HepG2 (cell line): Measurements from ENCODE around the gene ING1. TPM values are rescaled to one million over a fixed set of nuclear protein-coding genes. Genes with fewer than 3 reads are reported as not detected.

Source experiments
- ATAC-seq: fragments of 200-7000 bp; cut with Tn5 transposase; 3 replicates; pipeline ENCODE4 v1.9.1; 2020; ENCODE audit warnings: mild to moderate bottlenecking, moderate library complexity
- BruUV-seq: library from RNA; stranded (reverse); fragments of 400-500 nt; replicated peaks from 2 replicates; lab custom pipeline; 2021; lab: Mats Ljungman, UMichigan
- CTCF ChIA-PET: fragments of 300-600 bp; formaldehyde crosslinking; extraction: SDS; loops from one replicate; lab custom pipeline; 2021; ENCODE audit warnings: low total read pairs, inconsistent platforms, low intra/inter-chr PET ratio; lab: Yijun Ruan, JAX
- POLR2A ChIA-PET: fragments of 350-600 bp; sonication (Branson Sonifier 250); formaldehyde crosslinking; loops from one replicate; lab custom pipeline; 2020; ENCODE audit warnings: antibody characterized with exemption, inconsistent platforms; lab: Yijun Ruan, JAX
- DNase-seq: peaks from one replicate; pipeline ENCODE4 v3.0.0-alpha.2; 2015; ENCODE audit warnings: low spot score
- FAIRE-seq: peaks from 3 replicates; lab custom pipeline; 2011; peaks lifted over from hg19 to GRCh38; lab: Jason Lieb, UNC
- H2AFZ ChIP-seq: one replicate; pipeline ENCODE4 v1.6.1; 2011; ENCODE audit warnings: low read length, inconsistent platforms
- H3K27ac ChIP-seq: fragments of 300-600 bp; 3 replicates; pipeline ENCODE4 v1.8.0; 2011; ENCODE audit warnings: mixed run types, mild to moderate bottlenecking, mixed read lengths, low read length, inconsistent platforms; ENCODE audit not compliant: insufficient read depth; ENCODE audit errors: extremely low read length
- H3K27me3 ChIP-seq, 2 experiments: fragments of 200-600 bp in 1 of 2; 2 replicates in 1 of 2; 3 replicates in 1 of 2; pipeline versions ENCODE4 v1.6.0 to v1.8.0; 2011; ENCODE audit warnings: low read length in 2 of 2, mild to moderate bottlenecking in 2 of 2, moderate library complexity in 2 of 2, inconsistent platforms in 1 of 2; ENCODE audit not compliant: insufficient read depth in 2 of 2, control insufficient read depth in 1 of 2
- H3K36me3 ChIP-seq, 2 experiments: fragments of 200-600 bp in 1 of 2; replicated peaks in 1 of 2; 2 replicates in 1 of 2; 3 replicates in 1 of 2; pipeline versions ENCODE4 v1.5.1 to v1.8.0; 2011; ENCODE audit warnings: low read length in 2 of 2, inconsistent platforms in 1 of 2; ENCODE audit not compliant: insufficient read depth in 2 of 2, control insufficient read depth in 1 of 2
- H3K4me1 ChIP-seq: 2 replicates; pipeline ENCODE4 v1.5.1; 2012; ENCODE audit warnings: low read length, inconsistent platforms; ENCODE audit not compliant: insufficient read depth
- H3K4me2 ChIP-seq: 2 replicates; pipeline ENCODE4 v1.6.0; 2011; ENCODE audit warnings: low read depth, low read length, inconsistent platforms
- H3K4me3 ChIP-seq, 3 experiments: fragments of 200-600 bp in 1 of 3; sonication (generic), shearing (Covaris generic) in 1 of 3; replicated peaks in 1 of 3; 2 replicates each; pipeline ENCODE4 v1.5.1; 2011 to 2016; ENCODE audit warnings: low read length in 3 of 3, inconsistent platforms in 2 of 3, low read depth in 2 of 3, mild to moderate bottlenecking in 2 of 3, control low read depth in 1 of 3, mixed read lengths in 1 of 3; ENCODE audit not compliant: insufficient read depth in 1 of 3
- H3K79me2 ChIP-seq: one replicate; pipeline ENCODE4 v1.6.1; 2011; ENCODE audit warnings: low read length, inconsistent platforms; ENCODE audit not compliant: insufficient read depth
- H3K9ac ChIP-seq: 2 replicates; pipeline ENCODE4 v1.6.0; 2011; ENCODE audit warnings: mild to moderate bottlenecking, low read depth, low read length, inconsistent platforms; ENCODE audit not compliant: insufficient read depth
- H3K9me3 ChIP-seq: 2 replicates; pipeline ENCODE4 v1.5.1; 2012; ENCODE audit warnings: mild to moderate bottlenecking, low read length
- H4K20me1 ChIP-seq: 2 replicates; pipeline ENCODE4 v1.6.0; 2011; ENCODE audit warnings: inconsistent platforms, mild to moderate bottlenecking, low read length, moderate library complexity; ENCODE audit not compliant: insufficient read depth
- CTCF ChIP-seq: sonication (generic); formaldehyde crosslinking; IDR thresholded peaks from 2 replicates; pipeline ENCODE4 v1.5.0; 2020; ENCODE audit warnings: mild to moderate bottlenecking, missing genetic modification reagents, moderate library complexity
- DRAP1 ChIP-seq: IDR thresholded peaks from 2 replicates; pipeline ENCODE4 v1.6.1; 2016; ENCODE audit warnings: missing genetic modification reagents, missing compliant biosample characterization
- ELF3 ChIP-seq: IDR thresholded peaks from 2 replicates; pipeline ENCODE4 v1.6.1; 2016; ENCODE audit warnings: missing genetic modification reagents, missing compliant biosample characterization
- HDAC1 ChIP-seq: sonication (generic); formaldehyde crosslinking; IDR thresholded peaks from 2 replicates; pipeline ENCODE4 v1.5.1; 2020; ENCODE audit warnings: mild to moderate bottlenecking, missing genetic modification reagents
- KAT2B ChIP-seq: fragments of 150-350 bp; IDR thresholded peaks from 2 replicates; pipeline ENCODE4 v1.6.1; 2014; ENCODE audit warnings: low read depth, low read length, borderline replicate concordance
- KLF11 ChIP-seq: IDR thresholded peaks from 2 replicates; pipeline ENCODE4 v1.6.1; 2016; ENCODE audit warnings: missing compliant biosample characterization
- NCOA5 ChIP-seq: sonication (generic); formaldehyde crosslinking; IDR thresholded peaks from 2 replicates; pipeline ENCODE4 v1.4.0; 2020; ENCODE audit warnings: missing genetic modification reagents
- RAD21 ChIP-seq: fragments of 450-650 bp; formaldehyde crosslinking; IDR thresholded peaks from 2 replicates; pipeline ENCODE4 v1.5.0; 2020; ENCODE audit warnings: mild to moderate bottlenecking
- SP4 ChIP-seq: sonication (generic); formaldehyde crosslinking; IDR thresholded peaks from 2 replicates; pipeline ENCODE4 v1.8.1; 2023; ENCODE audit warnings: mild to moderate bottlenecking, missing genetic modification reagents
- STAG1 ChIP-seq: sonication (generic); formaldehyde crosslinking; IDR thresholded peaks from 2 replicates; pipeline ENCODE4 v1.4.0; 2020; ENCODE audit warnings: missing genetic modification reagents
- ZNF263 ChIP-seq: sonication (generic); formaldehyde crosslinking; IDR thresholded peaks from 2 replicates; pipeline ENCODE4 v1.4.0; 2020; ENCODE audit warnings: missing genetic modification reagents
- WGBS: methylation state at CpG from one replicate; pipeline ENCODE4 v1.1.6; 2017; ENCODE audit warnings: low lambda C conversion rate; 5-methylcytosine and 5-hydroxymethylcytosine counted together
- in situ Hi-C: cut with HindIII; loops from 2 replicates; pipeline ENCODE4 v1.10.0; 2017; ENCODE audit warnings: low pct_unique_long_range_greater_than_20kb; ENCODE audit not compliant: extremely low pct_ligation_motif_present
- intact Hi-C: fragments of 100-400 bp; cut with micrococcal nuclease; formaldehyde crosslinking; loops from one replicate; pipeline ENCODE4 v1.10.0; 2022; ENCODE audit not compliant: unreplicated experiment
- polyA plus RNA-seq, 8 experiments: library from polyadenylated mRNA; depleted of rRNA in 3 of 8; stranded (reverse) in 7 of 8; unstranded in 1 of 8; fragments of >200 nt; fragmentation: Illumina TruSeq in 4 of 8; extraction: Trizol in 4 of 8; gene quantifications; 2 replicates each; pipeline versions ENCODE4 v1.2.1 to v1.2.3, GENCODE V29; 2011 to 2016; ENCODE audit warnings: low read depth in 4 of 8, missing spikeins in 1 of 8, mixed read lengths in 1 of 8; ENCODE audit not compliant: insufficient read depth in 1 of 8
- total RNA-seq, 5 experiments: library from RNA; depleted of rRNA; stranded (reverse); fragments of >200 nt; fragmentation: Illumina TruSeq; extraction: Trizol; gene quantifications; 2 replicates each; pipeline ENCODE4 v1.2.3, GENCODE V29; 2016; ENCODE audit warnings: low read depth in 1 of 5
- TF ChIP-seq, protein P1 (sequence below): sonication (generic); formaldehyde crosslinking; IDR thresholded peaks from 2 replicates; pipeline ENCODE4 v1.4.0; 2020; ENCODE audit warnings: missing genetic modification reagents

The ING1 gene
- total and polyA plus RNA-seq, 2 of the 13 experiments (the other 11 are each of a cell fraction or from before 2014, with no cell fraction given), result 8.1 to 16.1 TPM

DNA sequence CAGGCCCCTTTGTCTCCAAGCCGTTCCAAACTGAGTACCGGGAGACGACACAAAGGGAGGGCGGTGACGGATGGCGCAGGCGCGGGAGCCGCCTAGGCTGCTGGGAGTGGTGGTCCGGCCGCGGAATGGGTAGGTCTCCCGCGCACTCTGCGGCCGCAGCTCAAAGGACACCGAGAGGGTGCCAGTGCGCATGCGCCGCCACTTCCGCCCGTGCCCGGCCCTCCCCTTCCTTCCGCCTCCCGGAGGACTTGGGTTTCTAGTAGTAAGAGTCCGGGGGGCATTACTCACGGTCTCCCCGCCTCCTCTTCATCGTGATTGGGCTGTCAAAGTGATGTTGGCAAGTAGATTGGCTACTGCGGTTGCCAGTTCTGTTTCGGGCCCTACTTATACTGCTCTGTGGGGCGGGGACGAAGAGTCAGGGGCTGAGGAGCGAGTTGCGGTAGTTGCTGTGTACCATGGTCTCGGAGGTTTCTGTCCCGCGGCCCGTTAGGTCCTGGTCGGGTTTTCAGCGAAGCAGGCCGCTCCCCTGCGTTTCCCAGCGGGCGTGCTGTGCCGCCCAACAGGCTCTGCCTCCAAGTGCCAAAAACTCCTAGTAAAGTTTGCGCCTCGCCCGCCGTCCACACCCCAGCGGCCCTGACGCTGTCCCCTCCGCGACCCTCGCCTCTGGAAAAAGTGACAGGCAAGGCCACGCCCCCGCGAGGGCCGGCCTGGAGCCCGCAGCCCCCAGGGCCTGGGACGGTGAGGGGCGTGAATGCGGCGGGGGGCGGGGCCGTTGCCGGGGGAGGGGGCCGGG is 455 bp upstream of the ING1 start (continued):
- peak; percentile 74 for TF ChIP-seq HDAC1 (CRISPR knock-in tag)
- peak; percentile 64 for TF ChIP-seq ELF3

GRCh38 chr13:110713981-110714796 is 689 bp downstream of the ING1 start:
- in situ Hi-C loops, result no loop called here
- ChIA-PET CTCF (no interaction called here), POLR2A (interaction anchor here (1.2 to 2.8 kb wide), 6 partner anchors 8 to 99 kb away, joined by 3 to 22 read pairs (median 10); partner anchors contain the start of genes CARS2 and NAXD)
- FAIRE-seq, result no peak
- H3K4me3 ChIP-seq, result peak overlapping the region; percentile 96 to 98 (median 98)
- H4K20me1 ChIP-seq, result peaks cover 30% of the 10 kb centered on the region
- no peak for ATAC-seq
- peak overlapping the region; percentile 95 for H3K9ac ChIP-seq
- peaks cover 45% of the 10 kb centered on the region for H3K79me2 ChIP-seq
- no peaks in the 10 kb centered on the region; a peak in 1 of 5 replicates for H3K27me3 ChIP-seq
- no peak overlapping the region for H2AFZ ChIP-seq
- intact Hi-C loops, result loop anchor here (2.0 to 10.0 kb wide), 4 partner anchors 97 to 259 kb away; partner anchors contain the start of gene ANKRD10
- peak; percentile 28 for DNase-seq
- peak overlapping the region; percentile 86 for H3K27ac ChIP-seq
- H3K9me3 ChIP-seq, result no peaks in the 10 kb centered on the region
- H3K4me1 ChIP-seq, result peaks cover 19% of the 10 kb centered on the region
- TF ChIP-seq RAD21 (CRISPR knock-in tag), result peak; percentile 9; the same call in 1 of the 2 replicates
- TF ChIP-seq SP4, result 0 out of 2 replicates have a peak, but pooled peaks have one; percentile 36
- TF ChIP-seq KAT2B, result no peak
- TF ChIP-seq KLF11 (CRISPR knock-in tag), result 0 out of 2 replicates have a peak, but pooled peaks have one; percentile 6
- TF ChIP-seq, protein P1, sequence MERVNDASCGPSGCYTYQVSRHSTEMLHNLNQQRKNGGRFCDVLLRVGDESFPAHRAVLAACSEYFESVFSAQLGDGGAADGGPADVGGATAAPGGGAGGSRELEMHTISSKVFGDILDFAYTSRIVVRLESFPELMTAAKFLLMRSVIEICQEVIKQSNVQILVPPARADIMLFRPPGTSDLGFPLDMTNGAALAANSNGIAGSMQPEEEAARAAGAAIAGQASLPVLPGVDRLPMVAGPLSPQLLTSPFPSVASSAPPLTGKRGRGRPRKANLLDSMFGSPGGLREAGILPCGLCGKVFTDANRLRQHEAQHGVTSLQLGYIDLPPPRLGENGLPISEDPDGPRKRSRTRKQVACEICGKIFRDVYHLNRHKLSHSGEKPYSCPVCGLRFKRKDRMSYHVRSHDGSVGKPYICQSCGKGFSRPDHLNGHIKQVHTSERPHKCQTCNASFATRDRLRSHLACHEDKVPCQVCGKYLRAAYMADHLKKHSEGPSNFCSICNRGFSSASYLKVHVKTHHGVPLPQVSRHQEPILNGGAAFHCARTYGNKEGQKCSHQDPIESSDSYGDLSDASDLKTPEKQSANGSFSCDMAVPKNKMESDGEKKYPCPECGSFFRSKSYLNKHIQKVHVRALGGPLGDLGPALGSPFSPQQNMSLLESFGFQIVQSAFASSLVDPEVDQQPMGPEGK (CRISPR knock-in tag), result 0 out of 2 replicates have a peak, but pooled peaks have one; percentile 1
- no peak for TF ChIP-seq DRAP1
- no peak for TF ChIP-seq NCOA5 (CRISPR knock-in tag)
- peak; percentile 21; the same call in 1 of the 2 replicates for TF ChIP-seq STAG1 (CRISPR knock-in tag)
- TF ChIP-seq CTCF (CRISPR knock-in tag), result peak; percentile 17; the same call in 1 of the 2 replicates
- 0 out of 2 replicates have a peak, but pooled peaks have one; percentile 22 for TF ChIP-seq ZNF263
- TF ChIP-seq, all 625 proteins: peak for 7
- Histone ChIP-seq H3K4me2 (peak overlapping the region; percentile 72), H3K36me3 (peaks cover 0 to 5% of the 10 kb centered on the region in 2 experiments; a peak in 3 of 5 replicates)
- 0% methylated on average over 20 of the region's 86 CpGs for WGBS
- BruUV-seq, result no TSS peak
